AG20443 (cell line): Measurements from ENCODE around the gene EXOSC1.
A peak's percentile ranks its signal among the peaks of the same experiment; 100 is the strongest.
"Not testable (repeated sequence)": the region's sequence is repeated elsewhere in the genome, so short reads cannot be mapped to it uniquely, and the experiment has no call there.

Experiments
- DNase-seq: peaks from one replicate; pipeline ENCODE4 v3.0.0; 2012; ENCODE audit warnings: low spot score, mixed read lengths

The EXOSC1 gene

DNA sequence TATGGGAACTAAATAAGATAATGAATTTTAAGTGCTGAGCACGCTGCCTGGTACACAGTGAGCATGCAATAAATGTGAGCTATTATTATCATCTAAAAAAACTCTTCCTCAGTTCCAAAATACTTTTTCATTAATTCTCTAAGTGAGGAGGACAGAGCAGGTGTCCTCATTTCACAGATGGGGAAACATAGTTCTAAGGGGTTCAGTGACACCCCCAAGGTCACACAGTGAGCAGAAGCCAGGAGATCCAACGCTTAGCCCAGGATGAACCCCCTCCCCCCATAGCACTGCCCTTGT, 37.9 kb downstream of the EXOSC1 start:
- no peak for DNase-seq

DNA sequence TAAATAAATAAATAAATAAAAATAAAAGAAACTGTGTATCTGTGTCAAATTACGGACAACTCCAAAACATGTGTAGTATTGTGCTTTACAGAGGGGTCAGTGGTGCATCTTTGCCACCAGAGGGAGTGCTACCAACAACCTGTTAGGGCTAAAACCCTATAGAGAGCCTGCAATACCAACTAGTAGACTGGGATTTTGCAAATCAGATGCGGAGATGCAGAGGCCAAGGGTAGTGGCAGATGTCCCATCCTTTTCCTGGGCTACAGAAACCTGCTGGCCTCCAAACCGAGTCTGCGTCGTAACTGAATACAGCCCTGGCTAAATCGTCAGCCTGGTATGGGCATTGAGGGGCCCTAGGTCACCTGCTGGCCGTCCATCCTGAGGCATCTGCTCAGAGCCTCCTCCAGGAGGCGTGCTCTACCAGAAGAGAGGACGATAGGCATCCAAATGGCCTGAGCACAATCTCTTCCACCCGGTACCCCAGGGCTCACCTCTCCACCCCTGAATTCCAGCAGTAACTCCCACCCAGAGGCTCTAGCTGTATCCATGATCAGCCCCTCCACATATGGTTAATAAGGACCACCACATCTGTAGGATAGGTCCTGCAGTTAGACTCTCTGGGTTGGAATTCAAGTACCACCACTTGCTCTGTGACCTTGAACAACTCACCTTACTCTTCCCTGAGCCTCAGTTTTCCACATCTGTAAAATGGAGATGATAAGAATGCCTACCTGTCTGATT, 38.4 kb downstream of the EXOSC1 start:
- peak; percentile 84 for DNase-seq

DNA sequence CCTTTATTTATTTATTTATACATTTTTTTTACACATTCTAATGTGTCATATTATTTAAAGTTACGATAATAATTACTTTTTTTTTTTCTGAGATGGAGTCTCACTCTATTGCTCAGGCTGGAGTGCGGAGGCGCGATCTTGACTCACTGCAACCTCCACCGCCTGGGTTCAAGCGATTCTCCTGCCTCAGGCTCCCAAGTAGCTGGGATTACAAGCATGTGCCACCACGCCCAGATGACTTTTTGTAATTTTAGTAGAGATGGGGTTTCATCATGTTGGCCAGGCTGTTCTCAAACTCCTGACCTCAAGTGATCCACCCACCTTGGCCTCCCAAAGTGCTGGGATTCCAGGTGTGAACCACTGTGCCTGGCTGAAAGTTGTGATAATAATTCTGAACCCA, 39.3 kb downstream of the EXOSC1 start:
- not testable (repeated sequence) for DNase-seq

DNA sequence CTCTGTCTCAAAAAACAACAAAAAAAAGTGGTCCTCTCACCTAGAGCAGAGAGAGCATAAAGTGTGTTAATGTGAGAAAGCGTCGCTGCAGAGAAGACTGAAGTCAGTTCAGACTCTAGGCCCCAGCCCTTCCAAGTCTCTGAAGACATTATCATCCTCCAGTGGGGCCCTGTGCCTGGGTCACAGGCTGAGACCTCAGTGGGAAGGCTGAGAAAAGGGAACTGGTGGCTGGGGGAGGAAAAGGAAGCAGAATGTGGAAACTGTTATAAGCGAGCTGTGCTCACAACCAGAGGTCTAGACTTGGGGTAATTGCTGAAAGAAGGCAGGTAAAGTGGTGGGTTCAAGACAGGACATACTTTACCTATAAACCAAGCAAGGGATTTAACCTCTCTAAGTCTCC, 39.7 kb downstream of the EXOSC1 start:
- no peak for DNase-seq

DNA sequence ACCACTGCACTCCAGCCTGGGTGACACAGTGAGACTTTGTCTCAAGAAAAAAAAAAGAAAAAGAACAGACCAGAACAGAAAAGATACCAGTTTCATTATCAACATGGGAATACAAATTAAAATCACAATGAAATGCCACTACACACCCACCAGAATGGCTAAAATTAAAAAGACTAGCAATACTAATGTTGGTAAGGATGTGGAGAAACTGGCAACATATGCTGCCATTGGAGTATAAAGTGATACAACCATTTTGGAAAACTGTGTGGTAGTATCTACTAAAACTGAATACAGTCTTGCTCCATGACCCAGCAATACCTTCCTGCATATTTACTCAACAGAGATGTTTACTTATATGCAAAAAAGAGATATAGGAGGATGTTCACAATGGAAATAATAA, 41.8 kb downstream of the EXOSC1 start:
- no peak for DNase-seq

DNA sequence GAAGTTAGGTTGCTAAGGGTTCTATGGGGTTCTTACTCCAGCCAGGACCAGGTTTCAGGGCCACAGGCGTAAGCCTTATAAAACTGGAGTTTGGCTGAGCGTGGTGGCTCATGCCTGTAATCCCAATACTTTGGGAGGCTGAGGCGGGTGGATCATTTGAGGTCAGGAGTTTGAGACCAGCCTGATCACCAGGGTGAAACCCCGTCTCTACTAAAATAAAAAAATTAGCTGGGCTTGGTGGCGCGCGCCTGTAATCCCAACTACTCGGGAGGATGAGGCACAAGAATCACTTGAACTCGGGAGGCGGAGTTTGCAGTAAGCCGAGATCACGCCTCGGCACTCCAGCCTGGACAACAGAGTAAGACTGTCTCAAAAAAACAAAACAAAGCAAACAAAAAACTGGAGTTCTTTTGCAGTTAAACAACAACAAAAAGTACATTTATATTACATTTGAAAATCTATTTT, 44.3 kb downstream of the EXOSC1 start:
- DNase-seq = no peak

DNA sequence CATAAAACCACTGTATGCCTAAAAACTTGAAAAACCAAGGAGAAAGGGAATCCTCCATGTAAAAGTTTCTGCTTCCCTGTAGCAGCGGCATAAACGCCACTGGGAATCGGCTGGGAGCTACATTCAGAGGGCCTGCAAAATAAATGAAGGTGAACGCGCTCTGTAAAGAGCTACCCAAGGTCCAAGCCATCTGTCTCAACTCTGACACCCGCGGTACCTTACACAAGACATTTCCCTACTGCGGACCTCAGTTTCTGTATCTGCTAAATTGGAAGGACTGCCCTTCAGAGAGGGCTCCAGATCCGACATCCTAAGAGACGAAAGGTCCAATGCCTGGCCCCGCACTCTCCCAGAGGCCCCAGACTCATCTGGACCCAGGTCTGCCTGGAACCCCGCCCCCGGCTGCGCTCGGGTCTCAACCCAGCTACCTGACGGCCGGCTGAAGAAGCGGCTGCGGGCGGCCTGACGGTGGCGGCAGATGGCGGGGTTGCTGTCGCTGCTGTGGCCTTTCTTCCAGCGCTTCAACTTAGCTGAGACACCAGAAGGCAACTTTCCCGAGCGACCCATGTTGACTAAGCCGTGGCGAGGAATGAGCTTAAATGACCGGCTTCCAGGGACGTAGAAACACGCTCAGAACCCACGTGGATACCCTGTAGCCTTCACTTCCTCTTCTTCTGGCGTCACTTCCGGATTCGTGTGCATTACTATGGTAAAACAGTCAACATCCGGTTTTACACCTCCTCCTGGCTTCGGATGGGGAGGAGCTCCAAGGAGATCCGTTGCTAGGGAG, 44.9 kb downstream of the EXOSC1 start, which contains the start of gene RRP12:
Gene RRP12 (minus strand): TSS at position 676 of the 790 bp plus-strand sequence. CDS start 109 bp downstream, at position 567.
- DNase-seq = peak; percentile 97

DNA sequence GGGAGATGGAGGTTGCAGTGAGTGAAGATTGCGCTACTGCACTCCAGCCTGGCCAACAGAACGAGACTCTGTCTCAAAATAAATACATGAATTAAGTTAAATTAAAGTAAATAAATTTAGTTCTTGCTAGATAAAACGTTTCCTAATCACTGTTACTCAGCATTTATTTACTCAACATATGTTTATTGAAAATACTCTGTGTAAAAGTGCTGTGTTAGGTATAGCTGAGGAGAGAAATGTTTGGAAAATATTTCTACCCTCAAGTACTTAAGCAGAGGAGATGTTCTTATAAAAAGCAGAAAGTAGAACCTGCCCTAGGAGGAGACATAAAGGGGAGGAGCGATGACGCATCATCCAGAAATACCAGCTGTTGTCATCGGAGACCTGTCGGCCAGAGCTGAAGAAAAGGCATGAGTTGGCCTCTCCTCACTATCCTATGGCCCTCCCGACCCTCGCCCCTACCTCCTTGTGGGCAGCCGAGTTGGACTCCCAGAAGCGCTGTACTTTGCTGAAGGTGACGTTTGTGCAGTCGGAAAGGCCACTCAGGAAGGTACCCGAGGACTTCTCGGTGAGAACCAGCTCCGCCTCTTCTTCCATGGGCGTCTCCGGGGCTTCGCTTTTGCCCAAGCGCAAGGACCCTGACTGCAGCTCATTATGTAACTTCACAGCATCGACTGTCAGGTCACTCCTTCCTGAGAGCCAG, 45.8 kb downstream of the EXOSC1 start:
- DNase-seq = peak; percentile 79

DNA sequence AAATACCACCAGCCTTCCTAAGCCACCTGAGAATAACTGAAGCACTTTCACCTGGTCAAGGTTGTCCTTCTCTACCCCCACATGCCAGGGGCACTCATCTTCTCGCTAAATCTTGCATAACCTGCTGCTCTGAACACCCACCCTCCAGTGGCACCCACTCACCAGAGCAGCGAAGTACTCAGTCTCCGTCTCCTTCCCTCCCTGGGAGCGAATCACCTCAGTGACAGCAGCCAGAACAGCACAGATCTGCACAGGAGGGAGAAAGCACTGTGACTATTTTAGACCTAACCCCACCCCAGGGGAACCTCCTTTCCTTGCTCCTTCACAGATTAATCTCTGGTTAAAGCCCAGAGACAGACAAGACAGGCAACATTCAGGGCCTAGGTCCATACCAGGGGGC, 49.8 kb downstream of the EXOSC1 start:
- no peak for DNase-seq

DNA sequence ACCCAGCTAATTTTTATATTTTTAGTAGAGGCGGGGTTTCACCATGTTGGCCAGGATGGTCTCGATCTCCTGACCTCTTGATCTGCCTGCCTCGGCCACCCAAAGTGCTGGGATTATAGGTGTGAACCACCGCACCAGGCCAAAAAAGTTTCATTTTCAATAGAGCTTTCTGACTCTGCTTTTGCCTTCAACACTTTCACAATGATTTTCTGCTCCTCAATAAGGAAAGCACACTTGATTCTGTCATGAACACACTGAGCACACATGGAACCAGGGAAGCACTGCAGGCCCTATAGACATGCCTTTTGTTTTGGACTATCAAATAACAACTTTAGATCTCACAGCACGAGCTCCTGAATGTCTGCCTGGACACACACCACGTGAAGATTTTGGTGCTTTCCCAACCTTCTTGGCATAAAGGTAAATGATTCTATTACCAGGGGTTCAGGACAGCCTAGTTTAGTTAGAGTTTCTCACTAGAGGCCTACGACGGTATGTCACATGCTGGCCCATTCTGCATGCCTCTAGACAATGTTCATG, 52.7 kb downstream of the EXOSC1 start:
- no peak for DNase-seq

DNA sequence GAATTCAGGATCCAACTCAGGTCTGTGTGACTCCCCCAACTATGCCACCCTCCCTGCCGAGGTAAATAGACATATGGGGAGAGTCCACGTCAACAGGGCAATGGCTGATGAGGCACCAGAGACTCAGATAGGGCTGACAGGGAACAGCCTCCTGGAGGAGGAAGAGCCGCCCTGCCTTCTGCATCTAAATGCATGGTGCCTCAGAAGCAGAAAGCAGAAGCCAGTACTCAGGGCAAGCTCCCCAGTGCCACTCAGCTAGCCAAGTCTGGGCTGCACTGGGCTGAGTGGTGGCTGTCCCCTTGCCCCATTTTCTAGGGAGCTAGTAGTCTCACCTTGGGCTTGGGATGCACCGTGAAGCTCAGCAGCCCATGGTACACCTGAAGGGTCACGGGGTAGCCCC, 55.7 kb downstream of the EXOSC1 start:
- DNase-seq = no peak

DNA sequence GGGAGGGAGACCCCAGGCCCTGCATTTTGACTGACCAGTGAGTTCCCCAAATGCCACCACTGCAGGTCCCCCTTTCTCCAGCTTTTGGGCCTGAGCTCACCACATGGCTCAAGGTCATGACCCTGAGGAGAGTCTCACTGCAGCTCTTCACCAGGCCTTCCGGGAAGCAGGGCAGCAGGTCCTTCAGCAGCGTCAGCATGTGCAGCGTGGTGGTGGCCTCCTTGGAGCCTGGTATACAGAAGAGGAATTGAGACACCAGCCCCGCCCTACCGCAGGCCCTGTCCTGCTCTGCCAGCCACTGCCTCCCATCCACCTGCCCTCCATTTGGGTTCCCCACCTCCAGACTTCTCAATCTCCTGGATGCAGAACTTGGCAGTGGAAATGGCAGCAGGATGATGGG, 57.7 kb downstream of the EXOSC1 start:
- no peak for DNase-seq
